ENCODE data around the gene SH3TC2.

The SH3TC2 gene

GRCh38 chr5:149030838-149031397, 31.9 kb downstream of the SH3TC2 start:
- no peak for FAIRE-seq
- DNase-seq (ENCODE audit: insufficient read length, low spot score), result no peak

- DNase-seq (ENCODE audit: insufficient read length, low spot score), result no peak
- no peak for FAIRE-seq
Measured at GRCh38 chr5:149030392-149030791, 32.5 kb downstream of the SH3TC2 start.

GRCh38 chr5:149028984-149029383, 33.9 kb downstream of the SH3TC2 start:
- FAIRE-seq (no peak), DNase-seq (ENCODE audit: insufficient read length, low spot score) (no peak)

GRCh38 chr5:149028161-149028560, 34.7 kb downstream of the SH3TC2 start:
- DNase-seq (ENCODE audit: insufficient read length, low spot score) (no peak), FAIRE-seq (no peak)

DNA sequence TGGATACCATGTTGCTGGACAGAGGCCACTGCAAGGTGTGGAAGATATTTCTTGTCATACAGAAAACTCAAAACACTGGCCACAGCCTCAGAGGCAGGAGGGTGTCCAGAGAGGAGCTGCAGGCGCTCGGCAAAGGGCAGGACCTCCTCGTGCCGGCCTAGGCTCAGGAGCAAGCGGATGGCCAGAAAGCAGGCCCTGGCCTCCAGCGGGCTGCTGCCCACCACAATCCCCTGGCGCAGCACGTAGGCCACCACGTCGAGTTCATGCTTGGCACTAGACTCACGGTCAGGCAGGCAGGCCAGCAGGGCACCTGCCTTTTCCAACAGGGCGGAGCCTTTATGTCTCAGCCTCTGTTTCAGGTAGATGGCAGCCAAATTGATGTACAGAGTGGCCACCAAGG, 35.2 kb downstream of the SH3TC2 start:
- no peak for FAIRE-seq
- DNase-seq (ENCODE audit: insufficient read length, low spot score), result no peak

DNA sequence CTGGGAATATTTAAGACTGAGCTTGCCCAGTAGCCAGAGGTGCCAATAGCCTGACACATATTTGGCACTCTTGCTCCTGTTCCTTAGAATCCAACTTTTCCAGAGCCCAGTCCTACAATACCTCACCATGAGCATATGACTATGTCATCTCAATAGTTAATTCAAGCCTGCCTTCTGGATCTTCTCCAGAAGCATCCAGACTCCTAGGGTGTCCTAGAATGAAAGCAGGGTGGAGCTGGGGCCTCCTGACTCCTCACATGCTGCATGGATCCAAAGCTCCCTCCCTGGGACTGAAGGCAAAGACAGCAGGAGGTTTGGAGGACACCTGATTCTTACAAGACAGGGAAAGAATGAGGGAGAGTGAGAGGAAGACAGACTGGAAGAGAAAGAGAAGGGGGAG, 37.9 kb downstream of the SH3TC2 start:
- DNase-seq (ENCODE audit: insufficient read length, low spot score), result no peak
- FAIRE-seq, result no peak

- DNase-seq (ENCODE audit: insufficient read length, low spot score), result no peak
- FAIRE-seq, result no peak
Measured at GRCh38 chr5:149024477-149024876, 38.4 kb downstream of the SH3TC2 start.

DNA sequence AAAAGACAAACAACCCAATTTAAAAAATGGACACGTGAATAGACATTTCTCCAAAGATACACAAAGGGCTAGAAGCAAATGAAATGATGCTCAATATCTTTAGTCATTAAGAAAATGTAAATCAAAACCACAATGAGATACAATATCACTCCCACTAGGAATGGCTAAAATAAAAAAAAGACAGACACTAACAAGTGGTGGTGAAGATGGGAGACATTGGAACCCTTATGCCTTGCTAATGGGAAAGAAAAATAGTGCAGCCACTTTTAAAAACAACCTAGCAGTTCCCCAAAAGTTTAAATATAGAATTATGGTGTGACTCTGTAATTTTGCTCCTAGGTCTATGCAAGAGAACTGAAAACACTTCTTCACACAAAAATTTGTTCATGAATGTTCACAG, 40.7 kb downstream of the SH3TC2 start:
- FAIRE-seq (no peak), DNase-seq (ENCODE audit: insufficient read length, low spot score) (no peak)

- DNase-seq (ENCODE audit: insufficient read length, low spot score), result no peak
- FAIRE-seq, result no peak
Measured at GRCh38 chr5:149019679-149020078, 43.2 kb downstream of the SH3TC2 start.

GRCh38 chr5:149018909-149019443, 43.9 kb downstream of the SH3TC2 start:
- FAIRE-seq, result no peak
- DNase-seq (ENCODE audit: insufficient read length, low spot score), result no peak

GRCh38 chr5:149017636-149018035, 45.2 kb downstream of the SH3TC2 start:
- DNase-seq (ENCODE audit: insufficient read length, low spot score) (no peak), FAIRE-seq (no peak)

DNA sequence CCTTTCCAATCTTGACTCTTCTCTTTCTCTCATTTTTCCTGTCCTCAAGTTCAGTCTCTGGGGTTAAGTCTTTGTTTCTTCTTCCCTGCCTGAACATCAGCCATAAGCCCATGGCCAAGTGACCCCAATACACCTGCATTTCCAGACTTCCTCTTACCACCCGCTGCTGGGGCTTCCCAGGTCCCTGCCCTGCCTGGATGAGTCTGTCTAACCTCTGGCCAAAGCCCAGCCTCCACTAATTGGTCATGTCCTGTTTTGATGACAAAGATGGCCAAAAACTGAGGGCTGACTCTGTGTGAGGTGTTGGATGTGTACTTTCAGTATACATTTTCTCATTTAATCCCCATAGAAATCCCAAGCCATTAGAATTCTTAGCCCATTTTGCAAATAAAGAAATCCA, 47.3 kb downstream of the SH3TC2 start:
- FAIRE-seq (no peak), DNase-seq (ENCODE audit: insufficient read length, low spot score) (no peak)

- DNase-seq (ENCODE audit: insufficient read length, low spot score) (no peak), FAIRE-seq (no peak)
Measured at GRCh38 chr5:149015126-149015525, 47.7 kb downstream of the SH3TC2 start.

DNA sequence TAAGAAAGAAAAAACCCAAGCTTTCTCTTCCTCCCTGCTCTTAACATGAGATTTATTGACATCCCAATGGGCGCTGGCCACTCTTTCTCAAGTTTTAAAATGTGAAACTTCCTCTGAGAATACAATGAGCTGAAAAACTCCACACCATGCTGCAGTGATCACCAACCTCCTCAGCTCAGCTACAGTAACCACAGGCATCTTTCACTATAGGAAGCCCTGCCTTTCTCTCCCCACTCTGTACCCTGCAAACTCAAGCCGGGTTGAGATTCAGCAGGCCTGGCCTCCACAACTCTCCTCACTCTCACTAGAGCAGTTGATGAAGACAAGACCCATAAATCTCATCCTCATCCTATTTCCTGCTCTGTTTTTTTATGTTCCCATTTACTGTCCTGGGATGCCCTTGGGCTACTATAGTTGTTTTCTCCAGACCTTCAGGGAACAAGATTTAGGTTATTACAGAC, 48.3 kb downstream of the SH3TC2 start:
- FAIRE-seq (no peak), DNase-seq (ENCODE audit: insufficient read length, low spot score) (no peak)

GRCh38 chr5:149013796-149014195, 49.1 kb downstream of the SH3TC2 start:
- no peak for DNase-seq (ENCODE audit: insufficient read length, low spot score)
- FAIRE-seq, result no peak

DNA sequence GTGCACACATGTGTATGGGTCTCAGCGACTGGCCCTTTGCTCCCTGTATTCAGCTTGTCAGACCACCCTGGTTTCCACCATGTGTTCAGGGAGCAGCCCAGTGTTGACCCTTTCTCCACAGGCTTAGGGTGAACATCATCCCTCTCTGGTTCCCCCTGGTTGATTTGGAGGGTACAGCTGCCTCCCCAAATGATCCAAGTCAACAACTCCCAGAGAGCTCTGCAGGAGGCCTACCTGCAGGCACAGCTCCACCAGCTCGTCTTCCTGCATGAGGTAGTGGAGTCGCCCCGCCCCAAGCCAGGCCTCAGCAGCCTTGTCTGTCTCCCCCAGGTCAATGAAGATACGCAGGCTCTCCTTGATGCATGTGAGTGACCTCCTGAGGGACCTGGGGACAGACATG, 50.5 kb downstream of the SH3TC2 start:
- FAIRE-seq, result no peak
- no peak for DNase-seq (ENCODE audit: insufficient read length, low spot score)

GRCh38 chr5:149011728-149012127, 51.1 kb downstream of the SH3TC2 start:
- DNase-seq (ENCODE audit: insufficient read length, low spot score) (no peak), FAIRE-seq (no peak)

DNA sequence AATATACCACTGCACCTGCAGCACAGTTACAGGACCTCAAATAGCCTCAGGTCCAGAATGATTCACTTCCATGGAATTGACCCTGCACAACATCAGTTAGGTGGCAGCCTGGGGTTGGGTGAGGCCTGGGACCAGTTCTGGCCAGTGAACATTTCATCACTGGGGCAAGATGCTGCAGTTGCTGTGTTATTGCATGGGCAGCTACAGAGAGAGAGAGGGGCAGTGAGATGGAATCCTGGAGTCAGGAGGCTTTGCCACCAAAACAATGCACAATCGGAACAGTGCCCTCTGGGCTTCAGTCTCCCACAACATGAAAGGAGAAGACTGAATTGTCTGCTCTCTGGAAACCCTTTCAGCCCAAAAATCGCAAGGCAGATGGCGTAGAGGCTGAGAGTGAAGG, 51.8 kb downstream of the SH3TC2 start:
- FAIRE-seq (no peak), DNase-seq (ENCODE audit: insufficient read length, low spot score) (no peak)

DNA sequence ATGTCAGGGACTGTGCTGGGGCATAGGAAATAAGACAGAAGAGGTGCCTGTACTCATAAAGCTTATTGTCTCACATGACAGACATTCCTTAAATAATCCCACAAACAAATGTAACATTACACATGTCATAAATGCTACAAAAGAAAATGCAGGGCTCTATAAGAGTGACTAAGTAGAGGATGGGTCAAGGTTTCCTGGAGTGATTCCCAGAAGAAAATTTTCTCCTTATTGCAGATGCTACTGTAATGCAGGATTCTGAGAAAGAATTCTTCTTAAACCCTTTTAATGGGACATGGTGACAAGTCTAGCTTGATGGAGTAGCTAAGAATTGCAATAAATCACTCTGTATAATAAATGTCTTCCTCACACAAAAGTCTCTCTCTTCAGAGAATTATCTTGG, 55.7 kb downstream of the SH3TC2 start:
- no peak for FAIRE-seq
- DNase-seq (ENCODE audit: insufficient read length, low spot score), result no peak

GRCh38 chr5:149006426-149006825, 56.4 kb downstream of the SH3TC2 start:
- no peak for DNase-seq (ENCODE audit: insufficient read length, low spot score)
- no peak for FAIRE-seq

DNA sequence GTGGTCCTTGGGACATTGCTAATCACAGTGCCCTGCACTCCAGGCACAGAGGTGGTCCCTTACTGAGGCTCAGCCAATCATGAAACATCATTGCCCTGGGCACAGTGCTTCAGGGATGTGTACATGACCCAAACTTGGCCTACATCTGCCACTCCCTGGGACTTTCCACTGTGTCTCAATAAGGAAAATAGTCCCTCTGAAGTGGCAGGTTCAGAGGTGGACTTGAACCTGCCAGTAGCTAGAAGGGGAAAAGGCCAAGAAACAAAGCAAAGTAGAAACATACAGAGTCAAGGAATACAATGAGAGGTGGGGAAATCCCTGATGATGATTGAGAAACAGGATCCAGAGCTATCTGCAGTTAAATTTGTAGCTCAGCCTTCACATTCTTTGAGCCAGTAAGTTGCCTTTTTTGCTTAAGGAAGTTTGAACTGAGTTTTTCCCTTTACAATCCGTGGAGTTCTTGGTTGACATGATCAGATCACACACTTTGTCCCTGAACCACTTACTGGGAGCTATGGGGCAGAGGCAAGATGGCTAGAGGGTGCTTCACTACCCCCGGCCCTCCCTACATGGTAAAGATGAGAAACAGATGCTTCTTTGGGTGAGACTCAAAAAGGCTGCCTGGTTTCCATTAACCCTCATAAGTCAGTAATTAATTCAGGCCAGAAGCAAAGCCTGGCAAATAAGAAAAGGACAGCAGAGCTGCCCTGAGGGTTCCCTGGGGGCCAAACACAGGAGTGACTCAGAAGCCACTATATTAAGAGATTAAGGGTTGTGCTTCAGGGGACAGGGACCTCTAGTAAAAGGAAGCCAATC, 57.6 kb downstream of the SH3TC2 start:
- DNase-seq (ENCODE audit: insufficient read length, low spot score), result no peak
- FAIRE-seq, result no peak

DNA sequence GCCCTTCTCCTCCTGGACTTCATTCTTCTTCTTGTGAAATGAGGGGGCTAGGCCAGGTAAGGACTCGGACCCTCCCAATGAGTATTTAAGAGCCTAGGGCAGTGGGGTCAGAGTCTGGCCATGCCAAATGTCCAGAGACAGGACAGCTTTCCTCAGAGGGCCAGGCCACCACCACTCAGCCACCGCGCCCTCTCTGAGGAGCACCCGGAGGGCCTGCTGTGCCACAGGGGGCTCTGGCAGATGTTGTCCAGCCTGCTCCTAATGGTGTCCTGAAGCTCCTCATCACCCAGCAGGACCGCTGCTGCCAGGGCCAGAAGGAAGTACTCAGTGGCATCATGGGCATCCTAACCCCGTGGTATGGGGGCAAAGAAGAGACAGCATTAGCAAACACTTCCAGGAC, 58.3 kb downstream of the SH3TC2 start:
- FAIRE-seq (no peak), DNase-seq (ENCODE audit: insufficient read length, low spot score) (no peak)

Data from GM19239 (cell line).